GM18517 (cell line): Measurements from ENCODE around the gene RIMS3.
A peak's percentile ranks its signal among the peaks of the same experiment; 100 is the strongest.
"Not testable (repeated sequence)": the region's sequence is repeated elsewhere in the genome, so short reads cannot be mapped to it uniquely, and the experiment has no call there.

ENCODE experiments used
- ATAC-seq: cut with Tn5 transposase; IDR thresholded peaks from one replicate; pipeline ENCODE4 v1.9.1; 2021; ENCODE audit warnings: mild to moderate bottlenecking, moderate library complexity; ENCODE audit not compliant: unreplicated experiment

The RIMS3 gene

DNA sequence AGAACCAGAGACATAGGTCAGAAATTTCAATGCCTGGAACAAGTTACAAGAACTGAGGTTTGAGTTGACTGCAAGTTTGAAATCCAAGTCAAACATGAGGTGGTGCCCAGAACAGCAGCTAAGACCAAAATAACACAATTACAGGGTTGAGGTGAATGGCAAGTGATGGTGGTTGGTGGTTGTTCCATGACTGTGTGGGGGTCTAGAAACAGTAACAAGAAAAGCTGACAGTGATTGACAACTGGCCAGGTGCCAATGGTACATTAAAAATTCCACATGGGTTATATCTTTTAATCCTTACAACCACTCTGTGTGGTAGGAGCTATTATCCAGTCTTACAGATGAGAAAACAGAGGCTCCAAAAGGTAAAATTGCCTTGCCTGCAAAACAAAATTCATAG is 32.0 kb downstream of the RIMS3 start:
- ATAC-seq = no peak

DNA sequence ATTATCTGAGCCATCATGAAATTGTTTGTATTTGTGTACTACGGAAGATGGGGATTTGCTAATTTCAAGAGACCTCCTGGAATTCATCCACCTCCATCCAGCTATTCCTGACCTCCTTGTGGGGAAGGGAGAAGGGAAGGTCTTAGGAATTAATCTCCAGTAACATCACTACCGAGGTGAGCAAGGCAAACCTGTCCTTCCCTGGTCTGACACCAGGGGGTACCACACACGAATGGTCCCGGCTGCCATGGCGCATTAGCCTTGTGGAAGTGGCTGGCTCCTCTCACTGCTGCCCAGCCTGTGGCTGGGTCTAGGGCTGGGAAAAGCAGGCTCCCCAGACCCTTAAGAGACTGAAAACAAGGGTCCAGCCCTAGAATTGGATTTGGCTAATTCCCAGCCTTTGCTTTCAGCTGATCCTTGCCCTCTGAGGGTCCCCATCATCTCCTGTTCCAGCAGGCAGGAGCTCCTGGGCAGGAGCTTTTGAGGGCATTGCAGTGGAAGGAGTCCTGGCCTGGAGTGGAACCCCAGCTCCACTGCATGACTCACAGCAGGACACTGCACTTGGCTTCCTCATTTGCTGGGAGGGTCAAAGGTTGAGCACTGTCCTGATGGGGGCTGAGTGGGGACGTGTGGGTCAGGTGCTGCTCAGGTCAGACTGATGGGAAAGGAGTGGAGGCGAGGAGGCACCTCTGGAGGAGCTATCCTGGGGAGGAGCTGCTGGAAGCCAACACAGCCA is 34.8 kb downstream of the RIMS3 start:
- ATAC-seq = no peak

DNA sequence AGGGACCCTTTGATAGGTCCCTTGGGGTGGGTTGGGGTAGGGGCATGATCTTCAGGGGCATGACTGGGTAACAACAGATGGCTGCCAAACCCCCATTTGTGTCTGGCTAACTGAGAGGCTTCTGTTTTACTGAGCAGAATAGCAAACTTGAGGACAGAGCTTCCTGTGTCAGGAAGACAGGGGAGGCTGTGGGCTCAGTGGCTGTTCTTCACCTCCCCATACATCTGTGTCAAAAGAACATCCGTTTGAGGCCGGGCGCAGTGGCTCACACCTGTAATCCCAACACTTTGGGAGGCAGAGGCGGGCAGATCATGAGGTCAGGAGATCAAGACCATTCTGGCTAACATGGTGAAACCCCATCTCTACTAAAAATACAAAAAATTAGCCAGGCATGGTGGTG is 35.9 kb downstream of the RIMS3 start:
- ATAC-seq = not testable (repeated sequence)

DNA sequence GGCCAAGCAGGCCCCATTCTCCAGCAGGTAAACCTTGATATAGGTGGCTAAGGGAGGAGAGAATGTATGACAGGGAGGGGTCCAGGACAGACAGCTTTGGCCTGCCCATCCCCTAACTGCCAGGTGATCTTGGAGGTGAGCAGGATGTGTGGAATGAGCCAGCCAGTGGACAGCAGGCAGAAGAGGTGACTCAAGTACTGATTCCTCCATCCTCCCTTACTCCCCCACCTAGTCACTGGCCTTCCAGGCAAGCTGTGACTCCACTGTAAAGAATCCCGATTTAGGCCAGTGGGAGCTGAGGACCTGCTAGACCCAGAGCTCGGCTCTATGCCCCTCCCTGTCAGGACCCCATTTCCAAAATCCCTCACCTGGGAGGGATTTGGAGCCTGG is 36.6 kb downstream of the RIMS3 start:
- ATAC-seq = no peak

DNA sequence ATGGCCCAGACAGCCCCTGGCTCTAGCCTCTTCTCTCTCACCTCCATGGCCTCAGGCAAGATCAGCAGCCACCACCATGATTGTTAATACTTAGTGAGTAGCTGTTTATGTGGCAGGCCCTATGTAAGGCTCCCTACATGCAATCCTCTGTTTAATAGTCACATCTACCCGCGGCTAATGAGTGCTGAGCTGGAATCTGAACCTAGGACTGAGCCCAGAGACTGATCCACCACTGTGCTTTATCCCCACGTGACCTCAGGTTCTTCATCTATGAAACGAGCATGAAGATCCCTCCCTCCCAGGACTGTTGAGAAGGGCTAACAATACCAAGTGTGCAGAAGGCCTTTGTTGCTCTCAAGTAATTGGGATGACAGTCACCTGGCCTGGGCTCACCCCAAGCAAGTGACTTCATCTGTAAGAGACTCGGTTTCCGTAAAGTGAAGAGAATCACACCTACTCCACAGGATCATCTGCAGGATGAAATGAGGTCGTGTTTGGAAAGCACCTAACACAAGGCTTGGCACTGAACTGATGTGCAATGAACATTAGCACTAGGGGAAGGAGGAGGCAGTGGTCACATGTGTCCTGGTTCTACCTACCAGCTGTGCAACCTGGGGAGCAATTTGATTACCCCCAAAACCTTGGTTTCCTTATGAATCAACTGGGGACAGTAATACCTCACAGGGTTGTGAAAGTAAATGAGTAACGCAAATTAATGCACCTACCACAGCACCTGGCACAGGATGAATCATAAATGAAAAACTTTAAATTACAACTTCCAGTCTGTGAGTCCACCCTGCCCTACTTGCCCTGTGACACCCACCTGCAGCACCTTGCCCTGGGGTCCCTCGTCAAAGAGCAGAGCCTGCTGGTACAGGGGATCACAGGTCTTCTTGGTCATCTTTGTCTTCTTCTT is 37.2 kb downstream of the RIMS3 start:
- ATAC-seq = peak; percentile 78

DNA sequence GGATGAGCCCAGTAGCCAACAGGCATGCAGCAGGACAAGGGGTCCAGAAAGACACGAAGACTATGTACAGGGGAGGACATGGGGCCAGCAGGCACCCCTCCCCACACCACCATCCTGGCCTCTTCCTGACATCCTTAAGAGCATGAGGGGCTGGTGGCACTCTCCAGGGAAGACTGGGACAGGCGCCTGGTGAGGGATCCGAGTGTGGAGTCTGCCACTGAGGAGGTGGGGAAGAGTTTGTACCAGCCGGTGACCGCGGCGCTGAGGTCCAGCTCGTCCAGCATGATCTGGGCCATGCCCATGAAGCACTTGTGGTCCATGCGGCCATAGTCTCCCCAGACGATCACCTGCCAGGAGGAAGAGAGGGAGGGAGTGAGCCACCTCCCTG is 39.1 kb downstream of the RIMS3 start:
- no peak for ATAC-seq

DNA sequence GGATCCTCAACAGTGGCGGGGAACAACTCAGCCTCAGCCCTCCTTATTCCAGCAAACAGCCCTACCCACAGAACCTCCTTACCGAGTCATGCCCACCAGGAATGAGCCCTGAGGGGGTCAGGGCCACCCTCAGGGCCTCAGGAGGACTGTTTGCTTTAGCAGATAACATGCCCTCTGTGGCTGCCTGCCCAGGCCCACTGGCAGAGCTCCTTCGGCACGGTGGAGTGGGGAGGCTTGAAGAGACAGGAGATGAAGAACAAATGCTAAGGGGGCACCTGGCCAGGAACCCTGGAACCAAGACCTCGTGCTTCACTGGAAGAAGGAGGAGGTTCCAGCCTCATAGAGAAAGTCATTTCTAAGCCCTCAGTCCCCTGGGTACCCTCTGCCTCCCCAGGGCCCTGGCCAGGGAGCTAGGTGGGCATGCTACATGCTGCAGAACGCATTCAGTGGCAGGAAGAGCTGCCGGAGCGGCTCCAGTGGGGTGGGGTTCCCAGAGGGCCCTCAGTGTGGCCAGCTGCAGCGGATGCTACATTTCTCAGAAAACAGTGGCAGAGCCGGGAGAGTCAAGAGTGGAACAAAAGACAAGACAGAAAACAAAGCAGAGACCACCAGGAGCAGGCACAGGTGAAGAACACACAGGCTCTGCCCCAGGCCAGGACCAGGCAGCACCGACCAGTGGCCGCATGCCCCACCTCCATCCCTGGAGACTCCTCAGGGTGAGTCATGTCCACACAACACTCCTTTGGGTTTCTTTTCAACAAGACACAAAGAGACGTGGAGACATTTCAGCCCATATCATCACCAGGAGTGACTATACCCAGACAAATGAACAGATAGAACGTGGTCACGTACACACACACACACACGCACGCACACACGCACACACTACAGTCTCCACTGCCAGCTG is 39.8 kb downstream of the RIMS3 start:
- no peak for ATAC-seq

DNA sequence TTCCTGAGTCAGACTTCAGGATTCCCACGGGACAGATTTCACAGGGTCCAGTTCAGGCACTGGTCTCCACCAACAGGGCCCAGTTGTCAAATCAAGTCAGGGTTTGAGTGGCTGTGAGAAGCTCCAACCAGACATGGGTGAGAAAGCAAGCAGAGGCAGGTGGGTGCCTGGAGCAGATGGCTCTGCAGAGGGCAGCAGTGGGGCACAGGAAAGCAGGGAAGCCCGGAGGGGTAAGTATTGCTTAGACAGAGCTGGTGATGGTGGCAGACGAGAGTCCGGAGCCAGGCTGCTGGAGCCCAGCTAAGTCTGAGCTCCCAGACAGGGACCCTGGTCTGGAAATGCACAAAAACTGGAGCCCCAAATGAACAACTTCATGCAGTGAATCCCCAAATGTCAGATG is 40.4 kb downstream of the RIMS3 start:
- no peak for ATAC-seq

DNA sequence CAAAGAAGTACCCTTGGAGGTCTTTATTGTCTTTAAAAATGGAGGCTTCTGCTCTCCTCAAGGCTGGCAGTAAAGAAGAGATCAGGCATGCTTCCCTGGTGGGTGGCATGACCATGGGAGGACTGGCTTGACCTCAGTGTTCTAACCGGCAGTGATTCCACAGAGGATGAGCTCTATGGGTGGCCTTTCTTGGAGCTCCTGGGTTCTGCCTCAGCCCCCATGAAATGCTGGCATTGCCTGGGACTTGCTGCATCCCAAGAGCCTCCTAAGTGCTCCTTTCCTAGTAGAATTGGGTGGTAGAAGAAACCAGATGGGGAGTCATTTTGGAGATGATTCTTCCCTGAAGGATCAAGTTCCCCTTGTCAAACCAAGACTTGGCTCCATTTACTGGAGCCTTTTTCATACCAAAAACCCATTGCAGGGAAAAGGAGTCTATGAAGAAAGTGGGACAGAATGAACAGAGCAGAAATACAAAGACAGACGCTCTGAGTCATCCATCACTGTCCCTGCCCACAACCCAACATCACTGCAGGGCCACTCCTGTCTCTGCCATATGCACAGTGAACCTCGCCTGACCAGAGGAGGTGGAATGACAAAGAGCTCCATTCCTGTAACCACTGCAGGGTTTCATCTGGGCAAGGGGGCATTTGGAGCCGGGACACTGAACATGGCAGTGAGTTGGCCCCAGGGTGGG is 42.4 kb downstream of the RIMS3 start:
- ATAC-seq = no peak

DNA sequence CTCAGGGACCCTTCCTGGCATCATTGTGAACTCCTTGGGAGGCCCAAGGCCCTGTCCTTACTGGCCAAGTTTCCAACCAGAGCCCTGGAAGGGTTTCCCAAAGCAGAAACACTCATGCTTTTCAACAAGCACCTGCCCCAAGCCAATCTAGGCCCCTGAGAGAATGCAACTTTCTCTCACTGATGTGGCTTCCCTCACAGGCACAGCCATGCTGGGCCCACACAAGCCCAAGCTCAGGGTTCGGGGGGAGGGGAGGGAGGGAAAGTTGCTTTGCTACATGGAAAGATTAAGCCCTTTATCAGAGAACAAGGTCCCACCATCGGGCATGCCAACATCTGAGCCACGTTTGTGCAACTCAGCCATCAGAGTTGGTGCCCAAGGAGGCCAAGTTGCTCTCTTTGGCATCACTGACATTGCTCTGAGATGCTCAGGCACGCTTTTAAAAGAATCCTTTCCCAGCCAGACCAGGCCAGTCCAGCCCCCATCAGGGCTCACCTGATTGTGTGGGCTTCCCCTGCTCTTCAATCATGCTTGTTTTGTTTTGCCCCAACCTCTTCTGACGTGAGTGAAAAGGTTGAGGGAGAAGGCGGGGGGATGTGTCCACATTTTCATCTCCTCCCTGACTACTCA is 43.5 kb downstream of the RIMS3 start:
- ATAC-seq = no peak

DNA sequence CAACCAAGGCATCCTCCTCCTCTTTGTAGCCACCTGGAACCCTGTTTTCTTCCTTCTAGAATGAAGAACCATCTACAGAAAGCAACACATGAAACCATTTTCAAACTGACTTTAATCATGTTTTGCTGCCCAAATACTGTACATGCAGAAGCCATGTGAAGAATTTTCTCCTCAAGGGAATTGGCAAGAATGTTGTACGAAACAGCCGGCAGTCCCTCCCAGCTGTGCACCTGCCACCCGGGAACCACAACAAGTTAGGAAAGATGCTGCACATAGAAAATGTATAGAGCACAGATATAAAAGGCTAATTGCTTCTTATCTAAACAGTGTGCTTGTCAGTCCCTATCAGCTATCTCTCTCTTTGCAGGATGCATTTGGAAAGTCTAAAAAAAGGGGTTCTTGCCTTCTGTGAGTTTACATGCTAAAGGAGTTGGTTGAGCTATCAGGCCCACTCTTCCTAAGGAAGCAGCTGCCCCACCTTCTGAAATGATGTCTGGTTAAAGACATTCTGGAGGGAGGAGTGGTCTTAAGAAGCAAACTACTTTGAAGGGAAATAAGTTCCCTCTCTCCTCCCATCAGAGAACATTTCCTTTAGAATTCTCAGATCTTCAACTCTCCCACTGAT is 44.8 kb downstream of the RIMS3 start:
- no peak for ATAC-seq

DNA sequence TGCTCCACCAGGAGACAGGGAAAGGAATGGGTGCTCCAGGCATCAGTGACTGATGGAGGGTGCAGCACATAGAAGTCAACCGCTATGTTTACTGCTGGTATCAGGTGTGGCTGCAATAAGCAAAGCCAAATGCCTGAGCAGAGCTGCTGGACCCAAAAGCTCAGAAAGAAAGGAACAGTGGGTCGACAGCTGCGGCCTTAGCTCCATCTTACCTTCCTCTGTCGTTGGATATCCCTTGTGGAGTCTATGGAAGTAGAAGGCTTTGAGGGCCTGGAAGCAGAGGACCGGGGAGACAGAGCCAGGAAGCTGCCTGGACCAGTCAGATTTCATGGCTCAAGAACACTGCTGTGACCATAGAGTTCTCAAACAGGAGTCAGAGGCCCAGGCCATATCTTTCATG is 45.3 kb downstream of the RIMS3 start:
- ATAC-seq = no peak

DNA sequence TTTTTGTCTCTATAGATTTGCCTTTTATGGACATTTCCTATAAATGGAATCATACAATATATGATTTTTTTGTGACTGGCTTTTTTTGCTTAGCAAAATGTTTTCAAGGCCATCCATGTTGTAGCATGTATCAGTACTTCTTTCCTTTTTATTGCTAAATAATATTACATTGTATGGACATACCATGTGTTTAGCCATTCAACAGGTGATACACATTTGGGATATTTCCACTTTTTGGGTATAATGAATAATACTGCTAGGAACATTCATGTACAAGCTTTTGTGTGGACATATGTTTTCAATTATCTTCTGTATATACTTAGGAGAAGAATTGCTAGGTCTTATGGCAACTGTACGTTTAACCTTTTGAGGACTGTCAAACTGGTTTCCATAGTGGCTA is 47.4 kb downstream of the RIMS3 start:
- ATAC-seq = no peak

DNA sequence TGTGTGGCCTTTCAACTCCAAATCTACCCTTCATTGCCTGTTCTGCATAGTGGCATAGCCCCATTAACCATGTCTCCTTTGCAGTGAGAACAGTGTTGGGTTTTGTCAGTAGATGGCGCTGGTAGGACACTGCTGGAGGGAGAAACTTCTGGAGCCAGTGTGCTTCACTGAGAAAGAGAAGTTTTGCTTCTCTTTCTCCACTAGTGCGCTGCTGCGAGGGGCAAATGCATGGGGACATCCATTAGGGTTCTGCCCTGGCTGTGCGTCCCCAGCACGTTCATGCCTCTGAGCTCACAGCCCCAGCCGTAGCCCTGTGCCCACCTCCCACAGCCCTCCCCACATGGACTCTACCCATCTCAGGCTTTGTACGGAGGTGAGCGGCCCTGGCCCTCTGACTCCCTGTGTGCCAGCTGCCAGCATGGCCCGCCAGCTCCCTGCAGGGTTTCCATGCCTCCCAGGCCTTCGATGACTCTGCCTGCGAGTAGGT is 53.1 kb downstream of the RIMS3 start:
- ATAC-seq = no peak

DNA sequence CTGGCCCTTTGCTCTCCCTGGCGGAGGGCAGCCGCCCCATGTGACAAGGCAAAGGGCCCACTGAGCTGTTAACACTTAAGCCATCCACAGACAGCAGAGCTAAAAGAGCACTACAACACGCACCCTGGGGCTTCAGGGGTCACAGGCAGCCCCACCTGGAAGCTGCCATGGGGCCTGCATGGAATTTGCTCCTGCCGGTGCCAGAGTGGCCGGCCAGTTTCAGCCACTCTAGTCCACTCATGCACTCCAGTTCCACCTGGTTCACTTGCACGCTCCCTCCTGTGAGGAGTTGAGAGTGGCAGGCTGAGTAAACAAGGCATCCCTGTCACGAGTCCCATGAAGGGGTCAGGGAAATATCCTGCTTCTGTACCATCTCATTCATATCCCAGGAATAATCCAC is 55.3 kb downstream of the RIMS3 start:
- no peak for ATAC-seq

DNA sequence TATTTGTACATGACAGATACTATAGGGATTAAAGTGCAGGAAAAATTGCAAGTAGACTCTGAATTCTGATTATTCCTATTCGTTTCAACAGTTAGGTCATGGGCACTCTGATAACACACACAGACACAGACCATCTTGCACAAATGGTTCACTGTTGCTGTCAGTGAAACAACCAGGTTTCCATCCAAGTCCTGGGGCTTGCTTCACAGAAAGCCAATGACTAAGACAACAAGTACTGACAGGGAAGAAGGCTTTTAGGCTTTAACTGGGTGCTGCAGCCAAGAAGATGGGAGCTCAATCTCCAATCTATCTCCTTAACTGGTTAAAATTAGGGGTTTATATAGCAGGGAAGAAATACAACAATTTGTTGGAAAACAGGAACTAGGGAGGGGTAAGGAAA is 57.6 kb downstream of the RIMS3 start:
- ATAC-seq = no peak

DNA sequence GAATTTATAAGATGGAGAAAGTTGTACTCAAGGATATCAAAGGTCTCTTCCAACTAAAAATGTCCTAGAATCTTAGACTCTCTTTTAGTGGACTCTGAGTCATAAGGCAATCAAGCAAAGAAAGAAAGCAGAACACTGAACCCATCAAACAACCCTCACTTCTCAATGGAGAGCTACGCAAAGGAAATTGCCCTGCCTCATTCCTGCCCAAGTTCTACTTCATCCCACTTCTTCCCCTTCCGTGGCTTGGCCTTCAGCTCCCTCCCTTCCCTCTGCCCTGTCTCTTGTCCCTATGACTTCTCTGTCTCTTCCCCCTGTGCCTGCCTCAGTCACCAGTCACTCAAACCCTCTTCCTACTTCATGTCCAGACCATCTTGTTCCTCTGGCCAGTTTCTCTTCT is 58.5 kb downstream of the RIMS3 start:
- no peak for ATAC-seq

DNA sequence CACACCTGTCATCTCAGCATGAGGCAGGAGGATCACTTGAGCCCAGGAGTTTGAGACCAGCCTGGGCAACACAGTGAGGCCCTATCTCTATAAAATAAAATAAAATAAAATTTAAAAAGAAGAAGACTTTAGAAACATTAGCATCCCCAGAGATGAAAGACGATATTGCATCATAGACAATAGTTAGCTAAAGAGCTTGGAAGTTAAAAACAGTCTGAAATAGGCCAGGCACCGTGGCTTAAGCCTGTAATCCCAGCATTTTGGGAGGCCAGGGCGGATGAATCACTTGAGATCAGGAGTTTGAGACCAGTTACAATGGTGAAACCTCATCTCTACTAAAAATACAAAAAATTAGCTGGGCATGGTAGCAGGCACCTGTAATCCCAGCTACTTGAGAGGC is 59.3 kb downstream of the RIMS3 start:
- no peak for ATAC-seq

DNA sequence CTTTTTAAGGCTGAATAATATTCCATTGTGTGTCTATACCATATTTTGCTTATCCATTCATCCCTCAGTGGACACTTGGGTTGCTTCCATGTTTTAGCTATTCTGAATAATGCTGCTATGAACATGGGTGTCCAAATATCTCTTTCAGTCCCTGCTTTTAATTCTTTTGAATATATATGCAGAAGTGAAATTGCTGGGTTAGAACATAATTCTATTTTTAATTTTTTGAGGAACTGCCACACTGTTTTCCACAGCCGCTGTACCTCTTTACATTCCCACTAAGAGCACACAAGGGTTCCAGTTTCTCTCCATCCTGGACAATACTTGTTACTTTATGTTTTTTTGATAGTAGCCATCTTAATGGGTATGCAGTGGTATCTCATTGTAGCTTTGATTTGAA is 65.6 kb downstream of the RIMS3 start:
- no peak for ATAC-seq

DNA sequence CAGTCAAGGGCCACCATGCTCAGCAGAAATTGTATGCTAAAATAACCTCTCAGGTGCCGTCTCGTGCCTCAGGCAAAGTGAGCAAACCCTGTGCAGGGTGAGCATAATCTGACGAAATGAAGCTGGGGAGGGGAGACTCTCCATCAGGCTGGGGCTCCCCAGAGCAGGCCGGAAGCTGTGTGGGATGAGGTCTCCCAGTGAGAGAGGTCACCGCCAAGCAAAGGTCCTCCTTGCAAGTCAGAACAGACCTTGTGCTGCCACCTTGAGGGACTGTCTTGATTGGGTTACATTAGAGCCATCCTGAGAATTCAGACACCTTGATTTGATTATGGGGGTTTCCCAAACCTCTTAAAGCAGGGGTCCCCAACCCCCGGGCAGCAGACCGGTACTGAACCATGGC is 69.9 kb downstream of the RIMS3 start:
- no peak for ATAC-seq
